Fibroblast of skin of abdomen (primary cell): ENCODE results near the gene PPFIA4. TPM values are rescaled to one million over a fixed set of nuclear protein-coding genes. Genes with fewer than 3 reads are reported as not detected.
"Not testable (repeated sequence)": the region's sequence is repeated elsewhere in the genome, so short reads cannot be mapped to it uniquely, and the experiment has no call there.

Experiments
- DNase-seq: peaks from one replicate; pipeline ENCODE4 v3.0.0-alpha.2; 2013
- polyA plus RNA-seq, 2 experiments: library from polyadenylated mRNA; unstranded; fragments of 120-200 nt; gene quantifications; one replicate each; pipeline ENCODE4 v1.2.1, GENCODE V29; 2013; ENCODE audit not compliant: insufficient read length in 2 of 2

Gene PPFIA4
- 7.4 TPM for polyA plus RNA-seq (2013, experiment 1 of 2; ENCODE audit: insufficient read length)
- polyA plus RNA-seq (2013, experiment 2 of 2; ENCODE audit: insufficient read length), result 7.9 TPM

GRCh38 chr1:203026031-203026665 lies at the start of gene PPFIA4:
Gene PPFIA4, plus strand, starts transcription at chr1:203026491. Its CDS starts 12,518 bp downstream, at chr1:203039009.
- peak; percentile 88 for DNase-seq

- DNase-seq, result no peak
These were observed 49.7 kb upstream of the PPFIA4 start for GRCh38 chr1:202976633-202977032.

GRCh38 chr1:202979459-202979858 lies 46.8 kb upstream of the PPFIA4 start:
- no peak for DNase-seq

GRCh38 chr1:202981939-202982338 lies 44.4 kb upstream of the PPFIA4 start:
- no peak for DNase-seq

- no peak for DNase-seq
These were observed 43.4 kb upstream of the PPFIA4 start for GRCh38 chr1:202982715-202983430.

- not testable (repeated sequence) for DNase-seq
These were observed 40.2 kb upstream of the PPFIA4 start for GRCh38 chr1:202986120-202986519.

GRCh38 chr1:202987255-202987654 lies 39.0 kb upstream of the PPFIA4 start:
- no peak for DNase-seq

GRCh38 chr1:202987922-202988583 lies 38.2 kb upstream of the PPFIA4 start:
- no peak for DNase-seq

GRCh38 chr1:202989879-202990278 lies 36.4 kb upstream of the PPFIA4 start:
- DNase-seq, result no peak

GRCh38 chr1:202991112-202991511 lies 35.2 kb upstream of the PPFIA4 start:
- DNase-seq, result no peak

GRCh38 chr1:202994756-202995155 lies 31.5 kb upstream of the PPFIA4 start:
- DNase-seq, result no peak

GRCh38 chr1:202998836-202999750 lies 27.2 kb upstream of the PPFIA4 start:
- peak; percentile 41 for DNase-seq

GRCh38 chr1:203000217-203000944 lies 25.9 kb upstream of the PPFIA4 start:
- DNase-seq, result no peak

GRCh38 chr1:203001986-203002385 lies 24.3 kb upstream of the PPFIA4 start:
- DNase-seq, result no peak

GRCh38 chr1:203002951-203003350 lies 23.3 kb upstream of the PPFIA4 start:
- no peak for DNase-seq

- DNase-seq, result not testable (repeated sequence)
These were observed 20.7 kb upstream of the PPFIA4 start for GRCh38 chr1:203005395-203006142.

GRCh38 chr1:203006948-203007871 lies 19.1 kb upstream of the PPFIA4 start, which contains the start of gene TMEM183A:
Gene TMEM183A, plus strand, starts transcription at chr1:203007374. Its CDS starts 92 bp downstream, at chr1:203007466.
- DNase-seq, result peak; percentile 98

- no peak for DNase-seq
These were observed 17.1 kb upstream of the PPFIA4 start for GRCh38 chr1:203009185-203009584.

GRCh38 chr1:203011582-203011981 lies 14.7 kb upstream of the PPFIA4 start:
- DNase-seq, result no peak

GRCh38 chr1:203017061-203017460 lies 9.2 kb upstream of the PPFIA4 start:
- DNase-seq, result no peak
